Measurements from ENCODE around the gene SPOCK2.

DNA sequence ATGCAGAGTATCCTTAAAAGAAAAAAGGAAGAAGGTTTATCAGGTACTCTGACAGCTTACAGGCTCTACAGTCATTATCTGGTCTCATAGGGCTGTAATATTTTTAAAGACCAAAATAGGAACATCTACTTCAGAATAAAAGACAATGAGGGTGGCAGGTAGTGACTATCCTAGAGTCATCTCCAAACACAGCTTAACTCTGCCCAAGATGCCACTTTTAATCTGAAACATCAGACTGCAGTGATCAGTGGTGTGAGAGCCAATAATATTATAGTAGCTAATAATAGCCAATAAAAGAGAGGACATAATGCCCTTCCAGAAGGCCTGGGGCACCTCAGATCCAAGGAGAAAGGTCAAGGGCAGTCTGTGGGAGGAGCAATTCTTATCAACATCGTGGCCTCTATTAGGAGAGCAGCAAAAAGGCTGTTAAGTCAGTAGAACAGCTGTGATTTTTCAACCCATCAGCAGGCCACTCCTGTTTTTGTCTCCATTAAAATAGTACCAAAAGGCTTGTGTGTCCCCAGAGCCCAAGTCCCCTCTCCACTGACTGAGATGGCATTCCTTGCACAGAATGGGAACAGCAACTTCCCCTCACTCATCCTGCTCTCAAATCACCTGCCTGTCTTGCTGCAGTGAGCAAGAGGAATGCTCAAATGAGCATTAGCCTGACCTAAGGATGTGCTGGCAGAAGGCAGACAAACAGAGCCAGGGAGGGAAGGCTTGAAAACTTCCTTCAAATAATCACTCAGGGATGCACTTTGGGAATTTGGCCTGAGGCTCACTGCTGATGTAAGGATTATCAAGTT is 20.7 kb upstream of the SPOCK2 start:
- TF ChIP-seq, protein P1, sequence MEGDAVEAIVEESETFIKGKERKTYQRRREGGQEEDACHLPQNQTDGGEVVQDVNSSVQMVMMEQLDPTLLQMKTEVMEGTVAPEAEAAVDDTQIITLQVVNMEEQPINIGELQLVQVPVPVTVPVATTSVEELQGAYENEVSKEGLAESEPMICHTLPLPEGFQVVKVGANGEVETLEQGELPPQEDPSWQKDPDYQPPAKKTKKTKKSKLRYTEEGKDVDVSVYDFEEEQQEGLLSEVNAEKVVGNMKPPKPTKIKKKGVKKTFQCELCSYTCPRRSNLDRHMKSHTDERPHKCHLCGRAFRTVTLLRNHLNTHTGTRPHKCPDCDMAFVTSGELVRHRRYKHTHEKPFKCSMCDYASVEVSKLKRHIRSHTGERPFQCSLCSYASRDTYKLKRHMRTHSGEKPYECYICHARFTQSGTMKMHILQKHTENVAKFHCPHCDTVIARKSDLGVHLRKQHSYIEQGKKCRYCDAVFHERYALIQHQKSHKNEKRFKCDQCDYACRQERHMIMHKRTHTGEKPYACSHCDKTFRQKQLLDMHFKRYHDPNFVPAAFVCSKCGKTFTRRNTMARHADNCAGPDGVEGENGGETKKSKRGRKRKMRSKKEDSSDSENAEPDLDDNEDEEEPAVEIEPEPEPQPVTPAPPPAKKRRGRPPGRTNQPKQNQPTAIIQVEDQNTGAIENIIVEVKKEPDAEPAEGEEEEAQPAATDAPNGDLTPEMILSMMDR (conservative IDR thresholded peaks at IDR 0.05; ENCODE audit: low read depth, low read length), result no peak
- TF ChIP-seq EZH2phosphoT487 (IDR thresholded peaks at IDR 0.05; ENCODE audit: borderline replicate concordance, low read length) (no peak), EZH2 (IDR thresholded peaks at IDR 0.05; ENCODE audit: low read length, unreplicated experiment) (no peak)
